GM12878 (cell line): ENCODE measurements around the gene INAFM1. TPM values are rescaled to one million over a fixed set of nuclear protein-coding genes. Genes with fewer than 3 reads are reported as not detected.
A peak's percentile ranks its signal among the peaks of the same experiment; 100 is the strongest.

ENCODE experiments used
- ATAC-seq: fragments of 200-7000 bp; cut with Tn5 transposase; 3 replicates; pipeline ENCODE4 v1.9.1; 2020; ENCODE audit warnings: mild to moderate bottlenecking, moderate library complexity
- BruUV-seq: library from RNA; stranded (reverse); fragments of 400-500 nt; replicated peaks from 2 replicates; lab custom pipeline; 2021; lab: Mats Ljungman, UMichigan
- CTCF ChIA-PET: fragments of 300-600 bp; sonication (Branson Sonifier 250); formaldehyde crosslinking; extraction: SDS; loops from one replicate; lab custom pipeline; 2021; ENCODE audit warnings: inconsistent platforms; lab: Yijun Ruan, JAX
- POLR2A ChIA-PET: fragments of 350-600 bp; formaldehyde crosslinking; extraction: SDS; loops from one replicate; lab custom pipeline; 2021; ENCODE audit warnings: inconsistent platforms; lab: Charles Lee
- RAD21 ChIA-PET: fragments of 300-600 bp; sonication (Branson Sonifier 250); formaldehyde crosslinking; loops from one replicate; lab custom pipeline; 2023; ENCODE audit warnings: antibody characterized with exemption; ENCODE audit not compliant: unreplicated experiment; lab: Charles Lee
- SMC1A ChIA-PET: fragments of 300-600 bp; sonication (Branson Sonifier 250); formaldehyde crosslinking; loops from one replicate; lab custom pipeline; 2023; ENCODE audit not compliant: unreplicated experiment, uncharacterized antibody; lab: Charles Lee
- DNase-seq: peaks from one replicate; pipeline ENCODE4 v3.0.0-alpha.2; 2011; ENCODE audit warnings: low read depth, low spot score
- FAIRE-seq: peaks from 3 replicates; lab custom pipeline; 2011; peaks lifted over from hg19 to GRCh38; lab: Jason Lieb, UNC
- H2AFZ ChIP-seq: 2 replicates; pipeline ENCODE4 v1.6.0; 2011; ENCODE audit warnings: low read depth, low read length, control low read depth; ENCODE audit not compliant: control insufficient read depth
- H3K27ac ChIP-seq: 2 replicates; pipeline ENCODE4 v1.5.1; 2011; ENCODE audit warnings: control low read depth; ENCODE audit not compliant: control insufficient read depth, insufficient read depth
- H3K27me3 ChIP-seq, 2 experiments: replicated peaks in 1 of 2; 2 replicates each; pipeline versions ENCODE4 v1.6.0 to v1.6.1; 2011; ENCODE audit warnings: low read length in 1 of 2; ENCODE audit not compliant: control insufficient read depth in 2 of 2, insufficient read depth in 2 of 2
- H3K36me3 ChIP-seq, 2 experiments: 2 replicates each; pipeline ENCODE4 v1.5.1; 2011; ENCODE audit warnings: low read length in 1 of 2; ENCODE audit not compliant: control insufficient read depth in 2 of 2, insufficient read depth in 2 of 2
- H3K4me1 ChIP-seq: 2 replicates; pipeline ENCODE4 v1.6.1; 2011; ENCODE audit warnings: mild to moderate bottlenecking, low read length, moderate library complexity, mixed read lengths; ENCODE audit not compliant: control insufficient read depth, insufficient read depth
- H3K4me2 ChIP-seq: 2 replicates; pipeline ENCODE4 v1.6.0; 2011; ENCODE audit warnings: control low read depth; ENCODE audit not compliant: control insufficient read depth, insufficient read depth
- H3K4me3 ChIP-seq: fragments of 200-600 bp; sonication (generic); 2 replicates; pipeline ENCODE4 v1.5.1; 2016
- H3K79me2 ChIP-seq: 2 replicates; pipeline ENCODE4 v1.6.0; 2011; ENCODE audit warnings: low read length; ENCODE audit not compliant: control insufficient read depth, insufficient read depth
- H3K9ac ChIP-seq: 2 replicates; pipeline ENCODE4 v1.8.0; 2011; ENCODE audit warnings: low read length, control low read depth, mixed read lengths; ENCODE audit not compliant: control insufficient read depth, insufficient read depth
- H3K9me3 ChIP-seq: replicated peaks from 3 replicates; pipeline ENCODE4 v1.5.1; 2011; ENCODE audit warnings: mild to moderate bottlenecking, low read length; ENCODE audit not compliant: control insufficient read depth, insufficient read depth
- H4K20me1 ChIP-seq: 2 replicates; pipeline ENCODE4 v1.6.0; 2011; ENCODE audit not compliant: control insufficient read depth, insufficient read depth
- CREB1 ChIP-seq: IDR thresholded peaks from 2 replicates; pipeline ENCODE4 v1.6.1; 2012; ENCODE audit warnings: low read depth, mild to moderate bottlenecking, inconsistent platforms
- CREM ChIP-seq: IDR thresholded peaks from 2 replicates; pipeline ENCODE4 v1.6.1; 2014; ENCODE audit warnings: antibody characterized with exemption, low read depth
- FOXK2 ChIP-seq: fragments of 450-650 bp; IDR thresholded peaks from 2 replicates; pipeline ENCODE4 v1.6.1; 2017; ENCODE audit warnings: mild to moderate bottlenecking, moderate library complexity
- JUND ChIP-seq: IDR thresholded peaks from 2 replicates; pipeline ENCODE4 v1.6.1; 2012; ENCODE audit warnings: low read depth, mild to moderate bottlenecking, low read length, improper control_type of control experiment, moderate library complexity
- KLF5 ChIP-seq: fragments of 450-650 bp; IDR thresholded peaks from 2 replicates; pipeline ENCODE4 v1.6.1; 2014; ENCODE audit warnings: mild to moderate bottlenecking; ENCODE audit not compliant: partially characterized antibody
- PML ChIP-seq: IDR thresholded peaks from 2 replicates; pipeline ENCODE4 v1.6.1; 2012; ENCODE audit warnings: low read length, inconsistent platforms
- SMC3 ChIP-seq: IDR thresholded peaks from 2 replicates; pipeline ENCODE4 v1.6.1; 2011; ENCODE audit warnings: low read length, improper control_type of control experiment, borderline replicate concordance
- TCF3 ChIP-seq: IDR thresholded peaks from 2 replicates; pipeline ENCODE4 v1.6.1; 2012; ENCODE audit warnings: low read depth, mild to moderate bottlenecking, low read length, borderline replicate concordance; ENCODE audit not compliant: insufficient read depth
- TCF7 ChIP-seq: IDR thresholded peaks from 2 replicates; pipeline ENCODE4 v1.6.1; 2014; ENCODE audit warnings: antibody characterized with exemption, borderline replicate concordance
- YY1 ChIP-seq: IDR thresholded peaks from 2 replicates; pipeline ENCODE4 v1.6.1; 2011; ENCODE audit warnings: low read depth, mild to moderate bottlenecking, low read length
- WGBS: methylation state at CpG from one replicate; pipeline ENCODE4 v1.1.6; 2016; ENCODE audit warnings: low lambda C conversion rate; ENCODE audit not compliant: insufficient replicate concordance, insufficient coverage; ENCODE audit errors: missing lambda C conversion rate; 5-methylcytosine and 5-hydroxymethylcytosine counted together
- in situ Hi-C: fragments of 300-500 bp; cut with MboI; formaldehyde crosslinking; loops from 9 replicates; pipeline ENCODE4 v1.14.3; 2018; ENCODE audit warnings: mixed read lengths
- intact Hi-C: fragments of 100-400 bp; cut with micrococcal nuclease; formaldehyde crosslinking; loops from one replicate; pipeline ENCODE4 v1.14.2; 2022; ENCODE audit not compliant: unreplicated experiment
- polyA plus RNA-seq, 11 experiments: library from polyadenylated mRNA; depleted of rRNA in 4 of 11; unstranded in 6 of 11; stranded (reverse) in 5 of 11; fragments of >200 nt; fragmentation: Nextera tagmentation in 4 of 11; fragmentation: Illumina TruSeq in 1 of 11; extraction: Ambion mirVana in 4 of 11; extraction: Trizol in 1 of 11; gene quantifications; 1 replicate in 1 of 11; 2 replicates in 10 of 11; pipeline versions ENCODE4 v1.2.1 to v1.2.3, GENCODE V29; 2011 to 2016; ENCODE audit warnings: inconsistent platforms in 2 of 11, missing spikeins in 2 of 11, low read depth in 1 of 11
- total RNA-seq, 4 experiments: library from RNA; depleted of rRNA in 3 of 4; stranded (reverse); fragments of >200 nt in 3 of 4; fragmentation: Illumina TruSeq in 1 of 4; extraction: Trizol in 1 of 4; gene quantifications; 2 replicates each; pipeline versions ENCODE4 v1.2.1 to v1.2.3, GENCODE V29; 2013 to 2021
- TF ChIP-seq, protein P1 (sequence below), 3 experiments: IDR thresholded peaks in 2 of 3; conservative IDR thresholded peaks in 1 of 3; 2 replicates each; pipeline ENCODE4 v1.5.1; 2011; ENCODE audit warnings: low read depth in 3 of 3, low read length in 3 of 3, mild to moderate bottlenecking in 3 of 3, control low read depth in 2 of 3, moderate library complexity in 2 of 3, inconsistent platforms in 1 of 3, mixed read lengths in 1 of 3; ENCODE audit not compliant: control insufficient read depth in 2 of 3, insufficient read depth in 1 of 3; ENCODE audit errors: extremely low read depth in 1 of 3
- TF ChIP-seq, protein P2 (sequence below): fragments of 450-650 bp; IDR thresholded peaks from 2 replicates; pipeline ENCODE4 v1.6.1; 2016; ENCODE audit warnings: mild to moderate bottlenecking
- TF ChIP-seq, protein P3 (sequence below): fragments of 450-650 bp; IDR thresholded peaks from 2 replicates; pipeline ENCODE4 v1.6.1; 2017; ENCODE audit warnings: mild to moderate bottlenecking, low read depth, inconsistent platforms; ENCODE audit not compliant: poor library complexity, severe bottlenecking

Gene INAFM1
- total and polyA plus RNA-seq, 10 of the 15 experiments (the other 5 are each of a cell fraction or from before 2014, with no cell fraction given) = 0.57 to 6.8 (median 1.1) TPM; not detected in 1

DNA sequence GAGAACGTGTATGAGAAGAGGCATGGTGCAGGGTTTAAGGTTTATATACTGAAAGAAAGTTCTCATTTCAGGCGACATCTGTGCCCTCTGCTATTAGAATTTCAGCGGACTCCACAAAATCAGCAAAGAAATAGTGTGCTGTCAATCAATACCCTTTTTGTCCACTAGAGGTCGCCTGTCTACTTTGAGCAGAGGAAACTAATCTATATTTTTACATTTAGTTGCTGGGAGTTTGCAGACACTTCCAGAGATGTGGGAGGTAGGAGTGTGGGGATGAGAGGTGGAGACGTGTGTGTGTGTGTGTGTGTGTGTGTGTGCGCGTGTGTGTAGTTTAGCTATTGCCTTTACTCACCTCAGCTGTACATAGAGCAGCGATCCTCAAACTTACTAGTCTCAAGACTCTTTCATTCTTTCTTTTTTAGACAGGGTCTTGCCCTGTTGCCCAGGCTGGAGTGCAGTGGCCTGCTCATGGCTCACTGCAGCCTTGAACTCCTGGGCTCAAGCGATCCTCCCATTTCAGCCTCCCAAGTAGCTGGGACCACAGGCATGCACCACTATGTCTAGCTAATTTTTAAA lies 9.7 kb downstream of the INAFM1 start (continued):
- TF ChIP-seq, protein P1, sequence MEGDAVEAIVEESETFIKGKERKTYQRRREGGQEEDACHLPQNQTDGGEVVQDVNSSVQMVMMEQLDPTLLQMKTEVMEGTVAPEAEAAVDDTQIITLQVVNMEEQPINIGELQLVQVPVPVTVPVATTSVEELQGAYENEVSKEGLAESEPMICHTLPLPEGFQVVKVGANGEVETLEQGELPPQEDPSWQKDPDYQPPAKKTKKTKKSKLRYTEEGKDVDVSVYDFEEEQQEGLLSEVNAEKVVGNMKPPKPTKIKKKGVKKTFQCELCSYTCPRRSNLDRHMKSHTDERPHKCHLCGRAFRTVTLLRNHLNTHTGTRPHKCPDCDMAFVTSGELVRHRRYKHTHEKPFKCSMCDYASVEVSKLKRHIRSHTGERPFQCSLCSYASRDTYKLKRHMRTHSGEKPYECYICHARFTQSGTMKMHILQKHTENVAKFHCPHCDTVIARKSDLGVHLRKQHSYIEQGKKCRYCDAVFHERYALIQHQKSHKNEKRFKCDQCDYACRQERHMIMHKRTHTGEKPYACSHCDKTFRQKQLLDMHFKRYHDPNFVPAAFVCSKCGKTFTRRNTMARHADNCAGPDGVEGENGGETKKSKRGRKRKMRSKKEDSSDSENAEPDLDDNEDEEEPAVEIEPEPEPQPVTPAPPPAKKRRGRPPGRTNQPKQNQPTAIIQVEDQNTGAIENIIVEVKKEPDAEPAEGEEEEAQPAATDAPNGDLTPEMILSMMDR (IDR thresholded peaks at IDR 0.05 in 2 of 3, conservative IDR thresholded peaks at IDR 0.05 in 1 of 3; ENCODE audit: control insufficient read depth in 2 of 3, extremely low read depth in 1 of 3, insufficient read depth in 1 of 3, low read depth in 3 of 3, low read length in 3 of 3) = peak; percentile 73 to 85 (median 79)
- TF ChIP-seq, protein P2, sequence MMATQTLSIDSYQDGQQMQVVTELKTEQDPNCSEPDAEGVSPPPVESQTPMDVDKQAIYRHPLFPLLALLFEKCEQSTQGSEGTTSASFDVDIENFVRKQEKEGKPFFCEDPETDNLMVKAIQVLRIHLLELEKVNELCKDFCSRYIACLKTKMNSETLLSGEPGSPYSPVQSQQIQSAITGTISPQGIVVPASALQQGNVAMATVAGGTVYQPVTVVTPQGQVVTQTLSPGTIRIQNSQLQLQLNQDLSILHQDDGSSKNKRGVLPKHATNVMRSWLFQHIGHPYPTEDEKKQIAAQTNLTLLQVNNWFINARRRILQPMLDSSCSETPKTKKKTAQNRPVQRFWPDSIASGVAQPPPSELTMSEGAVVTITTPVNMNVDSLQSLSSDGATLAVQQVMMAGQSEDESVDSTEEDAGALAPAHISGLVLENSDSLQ = peak; percentile 94

DNA sequence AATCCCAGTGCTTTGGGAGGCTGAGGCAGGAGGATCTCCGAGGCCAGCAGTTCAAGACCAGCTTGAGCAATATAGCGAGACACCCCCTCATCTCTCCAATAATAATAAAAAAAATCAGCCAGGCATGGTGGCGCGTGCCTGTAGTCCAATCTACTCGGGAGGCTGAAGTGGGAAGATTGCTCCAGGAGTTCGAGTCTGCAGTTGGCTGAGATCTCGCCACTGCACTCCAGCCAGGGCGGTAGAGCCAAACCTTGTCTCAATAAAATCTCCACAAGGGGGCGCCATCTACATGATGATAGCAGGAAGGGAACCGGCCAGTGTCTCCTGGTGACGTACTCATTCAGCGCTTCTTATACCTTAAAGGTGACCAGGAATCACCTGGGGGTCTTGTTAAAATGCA lies 21.4 kb downstream of the INAFM1 start:
- Histone ChIP-seq H3K36me3 (no peaks in the 10 kb centered on the region), H3K9me3 (no peaks in the 10 kb centered on the region), H3K27ac (no peak overlapping the region), H2AFZ (no peak overlapping the region), H3K4me2 (no peak overlapping the region), H3K4me1 (peaks cover 12% of the 10 kb centered on the region), H3K27me3 (no peaks in the 10 kb centered on the region), H3K79me2 (no peaks in the 10 kb centered on the region), H3K4me3 (no peak overlapping the region), H4K20me1 (no peaks in the 10 kb centered on the region), H3K9ac (no peak overlapping the region)
- in situ Hi-C loops (loop anchor here (5.0 kb wide), 3 partner anchors 91 to 401 kb away; no protein-coding TSS in a partner anchor), intact Hi-C loops (loop anchor here (1.0 to 2.0 kb wide), 3 partner anchors 53 to 132 kb away; partner anchors contain the start of gene DHX34)
- ChIA-PET CTCF (interaction anchor here (1.2 to 8.3 kb wide), 11 partner anchors 8 to 411 kb away, joined by 3 to 83 read pairs (median 16); partner anchors contain the start of genes C5AR1 and DHX34), SMC1A (interaction anchor here (2.9 to 4.3 kb wide), 2 partner anchors 95 to 132 kb away, joined by 12 to 28 read pairs; no protein-coding TSS in a partner anchor), POLR2A (interaction anchor here (0.7 to 1.1 kb wide), 2 partner anchors 22 to 217 kb away, joined by 3 read pairs; partner anchors contain the start of gene INAFM1), RAD21 (interaction anchor here (0.7 to 3.4 kb wide), 6 partner anchors 8 to 411 kb away, joined by 3 to 19 read pairs (median 6); partner anchors contain the start of gene DHX34)
- ATAC-seq (peak; percentile 94), FAIRE-seq (peak; percentile 96), DNase-seq (no peak)
- WGBS = 14% methylated on average over 12 of the region's 12 CpGs
- no TSS peak for BruUV-seq
- TF ChIP-seq FOXK2 = no peak
- TF ChIP-seq JUND = no peak
- no peak for TF ChIP-seq TCF3
- peak; percentile 69 for TF ChIP-seq CREM
- no peak for TF ChIP-seq PML
- no peak for TF ChIP-seq KLF5
- TF ChIP-seq, protein P1 (IDR thresholded peaks at IDR 0.05 in 2 of 3, conservative IDR thresholded peaks at IDR 0.05 in 1 of 3; ENCODE audit: control insufficient read depth in 2 of 3, extremely low read depth in 1 of 3, insufficient read depth in 1 of 3, low read depth in 3 of 3, low read length in 3 of 3) = peak; percentile 66 to 86 (median 69)
- TF ChIP-seq CREB1 = peak; percentile 53; the same call in 1 of the 2 replicates
- TF ChIP-seq, protein P3, sequence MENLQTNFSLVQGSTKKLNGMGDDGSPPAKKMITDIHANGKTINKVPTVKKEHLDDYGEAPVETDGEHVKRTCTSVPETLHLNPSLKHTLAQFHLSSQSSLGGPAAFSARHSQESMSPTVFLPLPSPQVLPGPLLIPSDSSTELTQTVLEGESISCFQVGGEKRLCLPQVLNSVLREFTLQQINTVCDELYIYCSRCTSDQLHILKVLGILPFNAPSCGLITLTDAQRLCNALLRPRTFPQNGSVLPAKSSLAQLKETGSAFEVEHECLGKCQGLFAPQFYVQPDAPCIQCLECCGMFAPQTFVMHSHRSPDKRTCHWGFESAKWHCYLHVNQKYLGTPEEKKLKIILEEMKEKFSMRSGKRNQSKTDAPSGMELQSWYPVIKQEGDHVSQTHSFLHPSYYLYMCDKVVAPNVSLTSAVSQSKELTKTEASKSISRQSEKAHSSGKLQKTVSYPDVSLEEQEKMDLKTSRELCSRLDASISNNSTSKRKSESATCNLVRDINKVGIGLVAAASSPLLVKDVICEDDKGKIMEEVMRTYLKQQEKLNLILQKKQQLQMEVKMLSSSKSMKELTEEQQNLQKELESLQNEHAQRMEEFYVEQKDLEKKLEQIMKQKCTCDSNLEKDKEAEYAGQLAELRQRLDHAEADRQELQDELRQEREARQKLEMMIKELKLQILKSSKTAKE = no peak
- TF ChIP-seq TCF7 = no peak
- TF ChIP-seq SMC3 = peak; percentile 88
- peak; percentile 37; the same call in 1 of the 2 replicates for TF ChIP-seq YY1
